Measurements from ENCODE around the gene ATP6V0B. TPM values are rescaled to one million over a fixed set of nuclear protein-coding genes. Genes with fewer than 3 reads are reported as not detected.

Gene ATP6V0B
- total RNA-seq, 1 donor = 104 TPM

- H3K4me3 ChIP-seq (ENCODE audit: low read depth, low read length) = peak overlapping the region; percentile 64
- no peak for TF ChIP-seq CTCF (IDR thresholded peaks at IDR 0.05; ENCODE audit: insufficient read depth, low read depth, low read length)
- DNase-seq (ENCODE audit: low read depth) = no peak
Observed at GRCh38 chr1:43990271-43991199, 15.8 kb downstream of the ATP6V0B start.

GRCh38 chr1:43991200-43991475 lies 16.4 kb downstream of the ATP6V0B start:
- DNase-seq (ENCODE audit: low read depth) = no peak
- no peak for TF ChIP-seq CTCF (IDR thresholded peaks at IDR 0.05; ENCODE audit: insufficient read depth, low read depth, low read length)

GRCh38 chr1:43991476-43992231 lies 16.9 kb downstream of the ATP6V0B start, which contains the start of gene CCDC24:
CCDC24 (plus strand) TSS chr1:43991599; CDS start chr1:43991879, 280 bp downstream.
- no peak for TF ChIP-seq CTCF (IDR thresholded peaks at IDR 0.05; ENCODE audit: insufficient read depth, low read depth, low read length)
- H3K4me3 ChIP-seq (ENCODE audit: low read depth, low read length) = peak within 1 kb of the TSS; percentile 64
- DNase-seq (ENCODE audit: low read depth) = peak; percentile 77

More at GRCh38 chr1:43991200-43991475, 16.4 kb downstream of the ATP6V0B start:
- H3K4me3 ChIP-seq (ENCODE audit: low read depth, low read length) = peak overlapping the region; percentile 64

- TF ChIP-seq CTCF (IDR thresholded peaks at IDR 0.05; ENCODE audit: insufficient read depth, low read depth, low read length) = no peak
- peak overlapping the region; percentile 64 for H3K4me3 ChIP-seq (ENCODE audit: low read depth, low read length)
- DNase-seq (ENCODE audit: low read depth) = no peak
Observed at GRCh38 chr1:43992232-43992995, 17.7 kb downstream of the ATP6V0B start.

- no peak overlapping the region for H3K4me3 ChIP-seq (ENCODE audit: low read depth, low read length)
- no peak for TF ChIP-seq CTCF (IDR thresholded peaks at IDR 0.05; ENCODE audit: insufficient read depth, low read depth, low read length)
- no peak for DNase-seq (ENCODE audit: low read depth)
Observed at GRCh38 chr1:43993206-43993914, 18.6 kb downstream of the ATP6V0B start.

GRCh38 chr1:43994071-43994470 lies 19.3 kb downstream of the ATP6V0B start:
- DNase-seq (ENCODE audit: low read depth) = no peak
- TF ChIP-seq CTCF (IDR thresholded peaks at IDR 0.05; ENCODE audit: insufficient read depth, low read depth, low read length) = no peak
- H3K4me3 ChIP-seq (ENCODE audit: low read depth, low read length) = no peak overlapping the region
